ENCODE data around the gene MOB1A.
"Not testable (repeated sequence)": the region's sequence is repeated elsewhere in the genome, so short reads cannot be mapped to it uniquely, and the experiment has no call there.

MOB1A gene

DNA sequence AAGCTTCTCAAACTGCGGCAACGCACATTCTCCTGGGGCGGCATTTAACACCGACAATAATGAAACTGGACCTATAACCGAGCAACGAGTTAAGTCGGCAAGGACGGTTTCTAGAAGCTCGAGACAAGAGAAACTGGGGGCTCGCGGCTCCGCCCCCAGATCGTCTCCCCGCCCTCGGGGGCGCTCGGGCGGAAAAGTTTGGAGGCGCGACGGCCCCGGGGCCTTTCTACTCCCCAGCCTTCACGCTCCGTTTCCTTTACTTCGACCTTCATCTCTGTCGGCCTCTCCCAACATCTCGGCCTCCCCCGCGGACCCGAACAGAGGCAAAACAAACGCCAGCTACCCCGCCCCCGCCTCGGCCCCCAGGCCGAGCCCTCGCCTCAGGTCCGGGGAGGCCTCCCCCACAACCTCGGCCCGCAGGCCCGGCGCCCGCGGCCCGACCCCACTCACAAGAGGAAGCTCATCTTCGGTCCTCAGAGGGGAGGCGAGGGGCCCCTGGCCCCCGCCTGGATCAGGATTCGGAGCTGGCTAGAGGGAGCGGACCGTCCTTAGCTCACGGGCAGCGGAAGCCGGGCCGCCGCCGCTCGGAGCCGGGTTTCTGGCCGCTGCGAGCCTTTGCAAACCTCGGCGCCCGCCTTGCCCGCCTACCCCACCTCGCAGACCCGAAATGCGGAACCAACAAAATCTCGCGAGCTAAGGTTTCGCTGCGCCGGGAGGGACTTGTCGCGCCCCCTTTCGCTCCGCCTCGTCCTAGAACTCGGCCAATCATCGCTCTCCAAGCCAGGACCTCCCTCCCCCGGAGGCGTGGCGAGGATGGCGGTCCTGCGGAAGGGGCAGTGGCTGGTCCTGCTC is at the start of gene MOB1A:
MOB1A (minus strand) TSS at position 669 of the 852 bp plus-strand sequence; CDS start at position 464, 205 bp downstream.
- peak; percentile 95 to 98 for DNase-seq (ENCODE audit: low read depth in 2 of 2)

DNA sequence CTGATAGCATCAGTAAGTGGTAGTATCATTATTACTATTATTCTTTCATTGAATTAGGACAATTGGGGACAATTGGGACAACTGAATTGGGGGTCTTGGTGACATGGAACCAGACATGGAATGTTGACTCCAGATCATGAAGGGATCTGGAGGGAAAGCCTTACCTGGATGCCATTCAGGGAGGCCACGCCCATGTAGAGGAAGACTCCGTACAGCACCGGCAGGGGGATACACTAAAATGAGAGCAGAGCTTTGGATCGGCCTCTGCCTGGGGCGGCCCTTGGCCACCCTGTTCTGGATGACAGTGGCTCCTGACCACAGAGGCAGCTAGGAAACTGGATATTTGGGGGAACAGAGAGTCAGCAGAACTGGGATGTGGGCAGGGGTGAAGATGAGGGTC is 49.0 kb upstream of the MOB1A start:
- no peak for DNase-seq (ENCODE audit: low read depth in 2 of 2)

DNA sequence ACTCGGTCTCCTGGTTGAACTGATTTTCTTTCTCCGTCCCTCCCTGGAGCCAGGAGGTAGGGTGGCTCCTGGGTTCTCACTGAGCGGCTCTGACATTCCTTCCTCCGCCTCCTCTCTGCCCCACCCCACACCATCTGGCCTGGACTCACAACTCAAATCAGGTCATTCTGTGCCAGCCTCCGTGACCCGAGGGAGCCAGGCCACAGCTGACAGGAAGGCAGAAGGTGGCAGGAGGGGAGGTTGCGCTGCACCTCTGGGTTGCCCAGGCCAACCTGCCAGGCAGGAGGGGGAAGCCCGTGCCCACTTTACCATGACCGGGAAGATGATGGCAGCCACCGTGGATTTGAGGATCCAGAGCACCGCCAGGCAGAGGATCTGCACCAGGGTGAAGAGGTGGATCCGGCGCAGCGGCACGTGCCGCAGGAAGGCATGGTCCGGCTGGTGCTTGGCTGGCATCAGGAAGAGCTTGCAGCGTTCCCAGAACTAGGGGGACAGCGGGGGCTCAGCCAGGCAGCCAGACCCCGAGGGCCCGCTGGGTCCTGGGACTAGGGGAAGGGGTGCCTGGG is 48.1 kb upstream of the MOB1A start:
- no peak for DNase-seq (ENCODE audit: low read depth in 2 of 2)

DNA sequence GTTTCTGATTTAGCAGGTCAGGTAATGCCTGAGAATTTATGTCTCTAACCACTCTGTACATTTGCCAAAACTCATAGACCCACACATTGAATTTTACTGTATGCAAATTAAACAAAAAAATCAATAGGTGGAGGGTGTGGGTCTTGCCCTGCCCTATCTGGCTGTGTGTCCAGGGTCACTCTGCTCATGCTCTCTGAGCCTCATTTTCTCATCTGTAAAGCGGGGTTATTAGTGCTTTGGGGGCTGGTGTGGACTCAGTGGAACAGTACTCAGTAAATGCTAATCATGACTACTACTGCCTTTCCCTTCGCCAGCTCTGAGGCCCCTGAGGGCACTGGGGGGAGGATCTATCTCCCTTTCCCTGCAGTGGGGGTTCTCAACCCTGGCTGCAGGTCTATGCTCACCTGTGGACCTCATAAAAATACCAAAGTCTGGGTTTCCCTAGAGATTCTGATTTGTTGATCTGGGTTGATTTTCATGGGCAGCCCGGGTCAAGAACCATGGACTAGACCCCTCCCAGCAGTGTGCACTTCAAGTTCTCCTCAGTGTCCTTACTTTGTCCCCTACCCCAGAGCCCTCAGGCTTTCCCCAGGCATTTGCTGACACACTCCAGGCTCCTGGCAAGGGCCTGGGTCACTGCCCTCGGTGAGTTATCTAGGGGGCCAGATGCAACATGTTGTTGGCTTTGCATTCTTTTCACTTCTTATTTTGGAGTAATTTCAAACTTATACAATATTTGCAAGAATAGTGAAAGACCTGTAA is 47.2 kb upstream of the MOB1A start:
- no peak for DNase-seq (ENCODE audit: low read depth in 2 of 2)

DNA sequence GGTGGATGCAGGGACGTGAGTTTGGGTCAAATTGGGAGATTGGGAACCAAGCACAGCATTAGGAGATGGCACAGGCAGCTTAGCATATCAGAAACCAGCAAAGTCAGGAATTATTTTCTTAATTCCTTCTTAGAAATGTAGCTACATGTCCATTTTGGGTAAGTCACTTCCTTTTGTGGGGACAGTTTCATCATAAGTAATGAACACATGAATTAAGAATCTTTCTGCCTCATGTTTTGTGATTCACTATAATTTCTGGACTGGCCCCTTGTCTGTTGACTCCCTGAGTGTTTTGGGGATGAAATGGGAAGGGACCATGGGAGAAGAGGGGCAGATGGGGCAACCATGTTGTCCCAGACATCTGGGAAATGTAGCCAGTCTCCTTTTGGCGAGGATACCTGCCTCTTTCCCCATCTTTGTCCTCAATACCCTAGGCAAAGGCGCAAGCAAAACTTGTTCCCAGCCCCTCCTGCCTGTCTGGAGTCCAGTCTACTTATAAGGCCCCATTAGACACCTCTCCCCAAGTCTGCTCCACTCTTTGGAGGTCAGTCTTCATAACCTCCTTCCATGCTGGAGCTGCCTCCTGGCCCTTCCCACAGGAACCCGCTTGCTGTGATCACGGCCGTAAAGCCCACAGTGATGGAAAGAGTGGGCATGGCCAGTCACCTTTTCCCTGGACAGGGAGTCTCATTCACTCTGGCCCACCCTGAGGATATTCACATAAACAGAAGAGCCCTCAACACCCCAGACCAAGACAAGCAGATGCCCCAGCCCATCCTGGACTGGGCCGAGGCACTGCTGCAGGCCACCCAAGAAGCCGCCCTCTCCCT is 45.5 kb upstream of the MOB1A start:
- no peak for DNase-seq (ENCODE audit: low read depth in 2 of 2)

DNA sequence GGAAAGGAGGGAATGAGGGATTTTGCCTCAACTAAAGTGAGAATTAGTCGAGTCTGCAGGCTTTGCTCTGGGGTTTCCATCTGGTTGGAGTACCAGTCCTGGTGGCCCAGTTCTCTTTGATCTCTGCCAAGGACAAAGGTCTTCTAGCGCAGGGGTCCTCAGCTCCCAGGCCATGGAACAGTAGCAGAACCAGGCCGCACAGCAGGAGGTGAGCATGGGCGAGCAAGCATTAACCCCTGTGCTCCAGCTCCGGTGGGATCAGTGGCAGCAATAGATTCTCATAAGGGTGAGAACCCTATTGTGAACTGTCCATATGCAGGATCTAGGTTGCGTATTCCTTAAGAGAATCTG is 43.6 kb upstream of the MOB1A start:
- DNase-seq (ENCODE audit: low read depth in 2 of 2): no peak

DNA sequence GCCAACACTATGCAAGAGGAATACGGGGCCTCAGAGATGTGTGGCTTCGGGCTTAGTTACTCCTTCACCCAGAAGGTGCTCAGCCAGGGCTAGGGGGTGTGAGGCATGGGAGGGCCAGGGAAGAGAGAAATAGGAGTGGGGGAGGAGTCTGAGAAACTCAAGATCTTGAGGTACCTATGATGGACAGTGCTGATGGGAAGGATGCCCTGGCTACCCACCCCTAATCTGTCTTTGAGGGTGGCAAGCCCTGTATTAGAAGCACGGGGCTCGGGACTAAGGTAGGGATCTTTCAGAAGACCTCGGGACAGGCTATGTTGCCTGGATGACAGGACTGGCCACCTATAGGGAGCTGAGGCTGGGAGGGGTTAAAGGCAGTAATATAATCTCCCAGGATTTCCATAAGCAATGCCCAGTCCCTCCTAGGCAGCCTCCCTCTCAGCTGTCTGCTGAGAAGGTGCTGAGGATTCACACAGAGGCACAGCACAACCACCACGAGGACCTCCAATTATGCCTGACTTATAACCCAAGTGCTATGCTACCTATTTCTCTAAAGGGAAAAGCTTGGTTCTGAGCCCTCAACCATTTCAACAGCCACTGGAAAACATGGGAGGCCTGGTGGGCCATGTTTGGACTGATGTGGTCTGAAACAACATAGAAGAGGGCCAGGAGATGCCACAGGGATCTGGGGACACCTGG is 43.1 kb upstream of the MOB1A start:
- no peak for DNase-seq (ENCODE audit: low read depth in 2 of 2)

DNA sequence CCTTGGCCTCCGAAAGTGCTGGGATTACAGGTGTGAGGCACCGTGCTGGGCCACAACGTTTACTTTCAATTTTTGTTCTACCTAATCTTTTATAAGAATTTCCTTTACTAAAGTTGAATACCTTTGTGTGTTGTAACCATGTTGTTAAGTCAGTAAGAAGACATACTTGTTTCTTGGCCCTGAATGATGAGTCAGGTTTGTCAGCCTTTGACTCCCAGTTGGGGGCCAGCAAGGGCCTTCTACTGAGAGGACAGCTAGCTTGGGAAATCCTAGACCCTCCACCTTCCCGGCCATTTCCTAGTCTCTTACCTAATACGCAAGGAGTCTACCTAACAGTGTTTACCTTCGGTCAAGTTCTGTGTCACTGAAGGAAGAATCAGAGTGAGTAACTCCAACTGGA is 42.4 kb upstream of the MOB1A start:
- no peak for DNase-seq (ENCODE audit: low read depth in 2 of 2)

DNA sequence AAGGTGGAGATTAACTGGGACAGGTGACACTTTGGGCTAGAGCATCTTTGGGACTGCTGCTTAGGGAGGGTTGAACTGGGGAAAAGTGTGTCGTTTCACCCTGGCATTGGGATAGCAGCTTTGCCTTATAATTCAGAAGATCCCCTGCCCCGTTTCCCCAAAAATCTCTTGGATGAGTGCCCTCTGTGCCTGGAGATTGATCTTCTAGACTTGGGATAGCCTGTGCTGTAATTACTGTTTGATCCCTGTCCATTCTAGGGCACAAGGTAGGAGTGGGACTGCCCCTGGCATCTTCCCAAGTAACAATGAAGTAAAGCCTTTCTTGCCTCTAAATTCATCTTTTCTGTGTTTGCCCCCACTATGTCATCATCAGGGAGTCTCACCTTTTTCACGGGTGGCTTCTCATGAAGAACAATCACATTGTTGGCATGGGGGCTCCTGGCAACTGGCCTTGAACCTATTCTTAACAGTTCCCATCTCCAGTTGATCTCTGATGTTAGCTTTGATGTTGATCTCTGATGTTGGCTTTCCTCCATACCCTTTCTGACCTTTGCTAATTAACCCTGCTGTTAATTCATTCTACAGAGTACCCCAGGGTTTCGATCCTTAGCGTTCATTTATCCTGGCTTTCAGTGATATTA is 41.3 kb upstream of the MOB1A start:
- no peak for DNase-seq (ENCODE audit: low read depth in 2 of 2)

DNA sequence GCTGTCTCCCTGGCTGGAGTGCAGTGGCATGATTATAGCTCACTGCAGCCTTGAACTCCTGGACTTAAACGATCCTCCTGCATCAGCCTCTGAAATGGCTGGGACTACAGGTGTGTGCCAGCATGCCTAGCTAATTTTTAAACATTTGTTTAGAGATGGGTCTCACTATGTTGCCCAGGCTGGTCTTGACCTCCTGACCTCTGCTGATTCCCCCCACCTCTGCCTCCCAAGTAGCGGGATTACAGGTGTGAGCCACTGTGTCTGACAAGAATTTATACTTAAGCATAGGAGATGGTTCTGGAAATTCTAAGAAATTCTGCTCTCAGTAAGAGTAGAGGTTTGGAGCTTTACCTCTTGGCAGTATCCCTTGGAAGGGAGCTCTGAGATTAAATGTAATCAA is 38.0 kb upstream of the MOB1A start:
- DNase-seq (ENCODE audit: low read depth in 2 of 2): no peak

DNA sequence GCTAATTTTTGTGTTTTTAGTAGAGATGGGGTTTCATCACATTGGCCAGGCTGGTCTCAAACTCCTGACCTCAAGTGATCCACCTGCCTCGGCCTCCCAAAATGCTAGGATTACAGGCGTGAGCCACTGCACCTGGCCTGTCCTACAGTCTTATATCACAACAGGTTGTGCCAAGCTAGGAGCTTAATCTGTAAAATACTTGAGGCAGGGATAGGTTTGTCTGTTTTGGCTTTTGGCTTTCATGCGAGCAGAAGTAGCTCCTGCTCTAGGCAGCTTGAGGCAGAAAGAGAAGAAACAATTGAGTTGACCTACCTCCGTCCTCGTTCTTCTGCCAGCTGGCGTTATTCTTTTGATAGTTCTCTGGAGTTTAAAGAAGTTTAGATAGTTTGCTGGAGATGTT is 37.1 kb upstream of the MOB1A start:
- DNase-seq (ENCODE audit: low read depth in 2 of 2): not testable (repeated sequence)

DNA sequence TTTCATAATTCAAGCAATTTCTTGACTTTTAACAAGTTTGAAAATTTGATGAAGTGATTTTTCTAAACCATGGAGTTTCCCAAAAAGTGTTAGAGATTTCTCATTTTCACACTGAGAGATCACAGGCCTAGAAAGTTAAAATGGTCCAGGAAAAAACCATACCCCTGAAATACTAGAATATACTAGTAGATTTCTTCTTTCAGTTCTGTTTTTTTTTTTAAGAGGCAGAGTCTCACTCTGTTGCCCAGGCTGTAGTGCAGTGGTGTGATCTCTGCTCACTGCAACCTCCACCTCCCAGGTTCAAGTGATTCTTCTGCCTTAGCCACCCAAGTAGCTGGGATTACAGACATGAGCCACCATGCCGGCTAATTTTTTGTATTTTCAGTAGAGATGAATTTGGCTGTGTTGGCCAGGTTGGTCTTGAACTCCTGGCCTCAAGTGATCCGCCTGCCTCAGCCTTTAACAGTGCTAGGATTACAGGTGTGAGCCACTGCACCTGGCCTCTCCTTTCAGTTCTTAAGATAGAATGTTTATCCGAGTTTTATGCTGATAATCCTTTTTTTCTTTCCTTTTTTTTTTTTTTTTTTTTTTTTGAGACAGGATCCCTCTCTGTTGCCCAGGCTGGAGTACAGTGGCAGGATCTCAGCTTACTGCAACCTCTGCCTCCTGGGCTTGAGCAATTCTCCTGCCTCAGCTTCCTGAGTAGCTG is 34.2 kb upstream of the MOB1A start:
- no peak for DNase-seq (ENCODE audit: low read depth in 2 of 2)

DNA sequence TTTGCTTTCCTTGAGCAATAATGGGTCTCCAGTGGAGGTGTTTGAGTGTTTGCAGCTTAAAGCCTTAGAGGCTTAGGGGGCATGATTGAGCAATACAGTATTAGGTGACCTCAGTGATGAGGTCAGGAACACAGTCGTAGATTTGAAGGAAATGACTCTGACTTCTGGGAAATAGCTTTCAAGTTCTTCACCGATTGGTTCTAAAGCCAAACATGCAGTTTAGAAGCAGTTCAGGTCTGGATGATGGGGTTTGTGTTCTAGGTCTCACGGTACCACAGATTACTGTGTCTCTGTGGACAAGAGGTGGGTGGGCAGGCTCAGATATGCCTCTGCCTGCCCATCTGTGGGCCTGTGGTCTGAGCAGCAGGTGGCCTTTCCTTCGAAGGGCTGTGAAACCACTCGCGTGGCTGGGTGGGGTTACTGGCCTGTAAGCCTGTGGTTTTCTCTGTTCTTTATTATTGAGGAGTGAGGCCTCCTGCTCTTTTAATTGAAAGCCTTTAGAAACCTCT is 27.6 kb upstream of the MOB1A start:
- peak; percentile 34 to 48 for DNase-seq (ENCODE audit: low read depth in 2 of 2)

DNA sequence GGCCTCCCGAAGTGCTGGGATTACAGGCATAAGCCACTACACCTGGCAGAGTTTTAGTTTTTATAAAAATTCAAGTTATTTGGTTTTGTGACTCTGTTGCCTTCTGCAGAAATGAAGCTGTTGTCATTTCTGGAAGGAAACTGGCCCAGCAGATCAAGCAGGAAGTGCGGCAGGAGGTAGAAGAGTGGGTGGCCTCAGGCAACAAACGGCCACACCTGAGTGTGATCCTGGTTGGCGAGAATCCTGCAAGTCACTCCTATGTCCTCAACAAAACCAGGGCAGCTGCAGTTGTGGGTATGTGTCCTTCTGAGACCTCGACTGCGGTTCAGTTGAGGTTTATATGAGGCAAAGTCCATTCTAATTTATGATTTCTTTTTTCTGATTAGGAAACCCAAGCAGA is 26.9 kb upstream of the MOB1A start:
- DNase-seq (ENCODE audit: low read depth in 2 of 2): peak in 1 of 2 donors; percentile 36

DNA sequence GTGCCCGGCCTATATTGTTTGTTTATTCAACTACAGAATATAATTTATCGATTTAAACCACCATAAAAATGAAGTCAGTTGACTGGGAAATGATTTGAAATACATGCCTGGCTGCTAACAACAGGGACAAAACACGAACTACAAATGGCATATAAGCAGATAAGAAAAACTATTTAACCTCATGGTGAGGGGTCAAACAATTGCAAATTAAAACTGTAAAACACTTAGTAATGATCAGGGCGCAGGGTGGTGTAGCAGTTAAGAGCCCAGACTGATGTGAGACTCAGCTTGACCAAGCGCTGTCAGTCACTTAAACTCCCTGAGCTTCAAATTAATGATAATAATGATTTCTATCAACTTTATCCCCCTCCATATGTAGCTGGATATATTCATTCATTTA is 26.4 kb upstream of the MOB1A start:
- no peak for DNase-seq (ENCODE audit: low read depth in 2 of 2)

DNA sequence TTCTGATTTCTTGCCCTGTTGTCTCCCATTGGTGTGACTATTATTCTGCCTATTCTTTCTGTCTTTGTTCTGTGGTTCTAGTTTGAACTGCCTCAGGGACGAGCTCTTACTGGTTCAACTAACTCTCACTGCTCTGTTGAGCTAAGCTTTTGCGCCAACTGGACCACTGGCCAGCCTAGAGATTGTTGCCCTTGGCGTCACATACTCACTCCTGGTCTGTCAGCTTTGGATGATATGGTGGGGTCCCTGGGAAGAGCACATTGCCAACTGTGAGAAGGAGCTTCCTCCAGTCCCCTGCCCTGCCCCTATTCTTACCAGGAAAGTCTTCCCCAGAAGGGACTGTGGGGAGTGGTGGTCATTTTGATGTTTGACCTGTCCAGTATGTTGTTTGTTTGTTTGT is 25.8 kb upstream of the MOB1A start:
- no peak for DNase-seq (ENCODE audit: low read depth in 2 of 2)

DNA sequence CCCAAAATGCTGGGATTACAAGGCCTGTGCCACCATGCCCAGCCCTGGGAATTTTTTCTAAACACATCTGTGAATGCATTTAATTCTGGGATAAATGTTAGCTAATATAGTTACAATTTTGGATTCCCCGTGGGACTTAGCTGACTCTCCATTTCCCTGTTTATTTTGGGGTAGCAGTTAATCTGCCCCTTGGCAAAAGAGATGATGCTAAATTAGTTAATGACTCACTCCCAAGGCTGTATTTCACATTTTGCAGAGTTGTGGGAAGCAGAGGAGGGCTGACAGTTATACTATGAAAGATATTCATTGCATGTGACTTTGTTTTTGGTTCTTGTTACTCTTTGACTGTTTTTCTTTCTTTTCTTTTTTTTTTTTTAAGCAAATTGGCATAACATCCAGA is 22.9 kb upstream of the MOB1A start:
- no peak for DNase-seq (ENCODE audit: low read depth in 2 of 2)

DNA sequence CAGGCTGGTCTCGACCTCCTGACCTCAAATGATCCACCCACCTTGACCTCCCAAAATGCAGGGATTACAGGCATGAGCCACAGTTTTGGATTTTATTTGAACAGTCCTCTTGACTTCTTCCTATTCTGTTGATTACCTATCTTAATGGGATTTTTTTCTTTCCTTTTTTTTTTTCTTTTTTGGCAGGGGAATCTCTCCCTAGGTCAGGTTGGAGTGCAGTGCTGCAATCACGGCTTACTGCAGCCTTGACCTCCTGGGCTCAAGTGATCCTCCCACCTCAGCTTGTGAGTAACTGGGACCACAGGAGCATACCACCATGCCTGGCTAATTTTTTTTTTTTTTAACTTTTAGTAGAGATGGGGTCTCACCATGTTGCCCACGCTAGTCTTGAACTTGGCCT is 22.5 kb upstream of the MOB1A start:
- no peak for DNase-seq (ENCODE audit: low read depth in 2 of 2)

DNA sequence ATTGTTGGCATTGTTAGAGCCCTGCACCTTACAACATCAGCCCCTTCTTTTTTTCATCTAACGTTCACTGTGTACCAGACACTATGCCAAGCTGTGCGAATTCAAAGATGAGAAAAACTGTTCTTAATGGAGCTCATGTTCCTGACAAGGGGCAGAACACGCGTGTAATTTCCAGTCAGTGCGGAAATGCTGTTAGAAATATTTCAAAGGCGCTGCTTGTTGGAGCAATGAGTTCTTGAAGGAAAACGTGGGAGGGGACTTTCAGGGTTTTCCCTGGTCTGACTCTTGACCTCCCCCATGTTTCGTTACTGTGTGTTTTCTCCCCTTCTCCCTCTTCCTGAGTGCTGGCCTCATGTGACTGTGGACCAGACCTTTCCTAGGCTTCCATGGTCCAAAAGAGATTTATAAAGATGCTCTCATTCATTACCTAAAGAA is 21.2 kb upstream of the MOB1A start:
- no peak for DNase-seq (ENCODE audit: low read depth in 2 of 2)

DNA sequence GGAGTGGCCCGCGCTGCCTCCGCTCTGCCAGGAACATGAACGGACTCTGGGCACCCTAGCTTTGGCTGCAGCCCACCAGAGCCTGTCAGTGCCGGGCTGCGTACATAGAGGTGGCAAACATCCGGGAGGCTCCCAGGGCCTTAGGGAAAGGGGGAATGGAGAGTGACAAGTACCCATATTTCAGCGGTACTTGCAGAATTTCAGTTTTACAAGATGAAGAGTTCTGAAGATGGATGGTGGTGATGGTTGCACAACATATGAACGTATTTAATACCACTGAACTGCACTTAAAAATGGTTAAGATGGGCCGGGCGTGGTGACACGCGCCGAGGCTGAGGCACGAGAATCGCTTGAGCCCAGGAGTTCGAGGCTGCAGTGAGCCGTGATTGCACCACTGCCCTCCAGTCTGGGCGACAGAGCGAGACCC is 20.6 kb upstream of the MOB1A start:
- DNase-seq (ENCODE audit: low read depth in 2 of 2): no peak
